Mesenchymal stem cell (in vitro differentiated cells and primary cell): ENCODE results near the gene SCARB1.

Experiments used
- DNase-seq: peaks from one replicate; pipeline ENCODE4 v3.0.0-alpha.2; 2013
- H2AFZ ChIP-seq: one replicate; pipeline ENCODE4 v1.6.1; 2013; ENCODE audit warnings: low read depth, mild to moderate bottlenecking, control low read depth, inconsistent platforms, low read length, moderate library complexity
- H2AK5ac ChIP-seq: 2 replicates; pipeline ENCODE4 v1.6.1; 2013; ENCODE audit warnings: low read length, moderate library complexity, mild to moderate bottlenecking, inconsistent platforms; ENCODE audit not compliant: severe bottlenecking
- H2BK120ac ChIP-seq: one replicate; pipeline ENCODE4 v1.6.1; 2013; ENCODE audit warnings: low read depth, mild to moderate bottlenecking, inconsistent platforms, low read length, moderate library complexity
- H2BK12ac ChIP-seq, 2 experiments: one replicate each; pipeline ENCODE4 v1.6.1; 2013; ENCODE audit warnings: inconsistent platforms in 2 of 2, low read length in 2 of 2, mild to moderate bottlenecking in 2 of 2, moderate library complexity in 2 of 2, control low read depth in 1 of 2
- H2BK15ac ChIP-seq: one replicate; pipeline ENCODE4 v1.6.1; 2013; ENCODE audit warnings: mild to moderate bottlenecking, low read depth, inconsistent platforms; ENCODE audit not compliant: poor library complexity, severe bottlenecking
- H2BK5ac ChIP-seq: 2 replicates; pipeline ENCODE4 v1.6.1; 2013; ENCODE audit warnings: low read depth, mild to moderate bottlenecking, low read length, control low read depth, inconsistent platforms; ENCODE audit not compliant: poor library complexity, severe bottlenecking
- H3K14ac ChIP-seq, 2 experiments: one replicate each; pipeline ENCODE4 v1.6.1; 2013; ENCODE audit warnings: inconsistent platforms in 2 of 2, low read length in 2 of 2, control low read depth in 1 of 2, mild to moderate bottlenecking in 1 of 2, moderate library complexity in 1 of 2
- H3K18ac ChIP-seq, 2 experiments: one replicate each; pipeline ENCODE4 v1.6.1; 2013; ENCODE audit warnings: inconsistent platforms in 2 of 2, low read length in 2 of 2, control low read depth in 1 of 2, low read depth in 1 of 2, mild to moderate bottlenecking in 1 of 2
- H3K23ac ChIP-seq, 2 experiments: one replicate each; pipeline ENCODE4 v1.6.1; 2013; ENCODE audit warnings: inconsistent platforms in 2 of 2, low read length in 2 of 2, mild to moderate bottlenecking in 2 of 2, moderate library complexity in 2 of 2, control low read depth in 1 of 2
- H3K27ac ChIP-seq: 2 replicates; pipeline ENCODE4 v1.5.1; 2013; ENCODE audit warnings: mild to moderate bottlenecking, moderate library complexity, low read length, control low read depth, inconsistent platforms; ENCODE audit not compliant: poor library complexity, severe bottlenecking
- H3K27me3 ChIP-seq, 2 experiments: 2 replicates each; pipeline versions ENCODE4 v1.6.1 to v1.7.0; 2013; ENCODE audit warnings: low read length in 2 of 2, mild to moderate bottlenecking in 2 of 2, moderate library complexity in 2 of 2, control low read depth in 1 of 2, inconsistent platforms in 1 of 2; ENCODE audit not compliant: control insufficient read depth in 1 of 2, insufficient read depth in 1 of 2
- H3K36me3 ChIP-seq, 2 experiments: 2 replicates each; pipeline versions ENCODE4 v1.6.1 to v1.7.0; 2013; ENCODE audit warnings: low read length in 2 of 2, control low read depth in 1 of 2, inconsistent platforms in 1 of 2, low read depth in 1 of 2, mild to moderate bottlenecking in 1 of 2; ENCODE audit not compliant: insufficient read depth in 2 of 2, control insufficient read depth in 1 of 2
- H3K4ac ChIP-seq, 2 experiments: one replicate each; pipeline ENCODE4 v1.6.1; 2013; ENCODE audit warnings: inconsistent platforms in 2 of 2, low read length in 2 of 2, mild to moderate bottlenecking in 2 of 2, moderate library complexity in 2 of 2, control low read depth in 1 of 2, low read depth in 1 of 2
- H3K4me1 ChIP-seq: 2 replicates; pipeline ENCODE4 v1.6.1; 2013; ENCODE audit warnings: low read depth, low read length, control low read depth; ENCODE audit not compliant: control insufficient read depth, insufficient read depth
- H3K4me2 ChIP-seq: 2 replicates; pipeline ENCODE4 v1.6.1; 2013; ENCODE audit warnings: low read length, mild to moderate bottlenecking, inconsistent platforms; ENCODE audit not compliant: poor library complexity, severe bottlenecking
- H3K4me3 ChIP-seq, 2 experiments: 2 replicates each; pipeline versions ENCODE4 v1.5.1 to v1.7.0; 2013; ENCODE audit warnings: low read length in 2 of 2, mild to moderate bottlenecking in 2 of 2, control low read depth in 1 of 2, low read depth in 1 of 2; ENCODE audit not compliant: insufficient read depth in 1 of 2
- H3K79me1 ChIP-seq: replicated peaks from 2 replicates; pipeline ENCODE4 v1.6.1; 2013; ENCODE audit warnings: mild to moderate bottlenecking, control low read depth, low read length, inconsistent platforms; ENCODE audit not compliant: poor library complexity, severe bottlenecking
- H3K9ac ChIP-seq: 2 replicates; pipeline ENCODE4 v1.7.0; 2013; ENCODE audit warnings: mild to moderate bottlenecking, low read length, moderate library complexity
- H3K9me3 ChIP-seq: 2 replicates; pipeline ENCODE4 v1.7.0; 2013; ENCODE audit warnings: mild to moderate bottlenecking, low read length; ENCODE audit not compliant: control insufficient read depth
- H4K8ac ChIP-seq: one replicate; pipeline ENCODE4 v1.6.1; 2013; ENCODE audit warnings: inconsistent platforms, mild to moderate bottlenecking, low read length, moderate library complexity
- H4K91ac ChIP-seq: one replicate; pipeline ENCODE4 v1.6.1; 2013; ENCODE audit warnings: mild to moderate bottlenecking, low read length, inconsistent platforms
- WGBS: methylation state at CpG from one replicate; pipeline ENCODE4 v1.1.7; 2013; ENCODE audit warnings: mixed read lengths; 5-methylcytosine and 5-hydroxymethylcytosine counted together

Gene SCARB1

GRCh38 chr12:124732275-124733075, 131.2 kb downstream of the SCARB1 start:
- no peak overlapping the region for H2AFZ ChIP-seq
- H2AK5ac ChIP-seq, result peak overlapping the region; percentile 91
- WGBS, result 59% methylated on average over 17 of the region's 17 CpGs
- peak overlapping the region in 1 of 2 experiments; percentile 70 for H3K4ac ChIP-seq
- H3K79me1 ChIP-seq, result no peaks in the 10 kb centered on the region
- no peaks in the 10 kb centered on the region for H3K27me3 ChIP-seq
- H3K9ac ChIP-seq, result no peak overlapping the region
- H3K18ac ChIP-seq, result peak overlapping the region; percentile 63 to 91
- peak overlapping the region; percentile 77 for H4K91ac ChIP-seq
- H3K4me1 ChIP-seq, result peaks cover 50% of the 10 kb centered on the region
- H2BK12ac ChIP-seq, result peak overlapping the region; percentile 51 to 89
- peak overlapping the region; percentile 73 for H4K8ac ChIP-seq
- H3K27ac ChIP-seq, result peak overlapping the region; percentile 91
- peak overlapping the region; percentile 22 for H2BK120ac ChIP-seq
- H3K4me2 ChIP-seq, result no peak overlapping the region
- no peak overlapping the region for H2BK15ac ChIP-seq
- peak overlapping the region in 1 of 2 experiments; percentile 35 for H3K14ac ChIP-seq
- peak overlapping the region in 1 of 2 experiments; percentile 57 for H3K23ac ChIP-seq
- no peak overlapping the region for H3K4me3 ChIP-seq
- H3K36me3 ChIP-seq, result no peaks in the 10 kb centered on the region
- H3K9me3 ChIP-seq, result peaks cover 4% of the 10 kb centered on the region
- H2BK5ac ChIP-seq, result peak overlapping the region; percentile 80
- DNase-seq, result peak; percentile 58

GRCh38 chr12:124731869-124732268, 131.8 kb downstream of the SCARB1 start:
- H3K4ac ChIP-seq, result no peak overlapping the region
- H2BK5ac ChIP-seq, result peak overlapping the region; percentile 80
- no peaks in the 10 kb centered on the region for H3K79me1 ChIP-seq
- H2AK5ac ChIP-seq, result peak overlapping the region; percentile 91
- no peak overlapping the region for H2AFZ ChIP-seq
- H3K9me3 ChIP-seq, result peaks cover 4% of the 10 kb centered on the region
- no peak overlapping the region for H3K9ac ChIP-seq
- H3K4me2 ChIP-seq, result no peak overlapping the region
- H2BK15ac ChIP-seq, result no peak overlapping the region
- no peak overlapping the region for H3K4me3 ChIP-seq
- no peak overlapping the region for H3K23ac ChIP-seq
- H3K27me3 ChIP-seq, result no peaks in the 10 kb centered on the region
- H4K8ac ChIP-seq, result no peak overlapping the region
- no peak for DNase-seq
- WGBS, result 97% methylated on average over 2 of the region's 2 CpGs
- H4K91ac ChIP-seq, result no peak overlapping the region
- no peak overlapping the region for H3K14ac ChIP-seq
- peak overlapping the region in 1 of 2 experiments; percentile 92 for H2BK12ac ChIP-seq
- peak overlapping the region in 1 of 2 experiments; percentile 91 for H3K18ac ChIP-seq
- H2BK120ac ChIP-seq, result no peak overlapping the region
- peak overlapping the region; percentile 91 for H3K27ac ChIP-seq
- no peaks in the 10 kb centered on the region for H3K36me3 ChIP-seq
- peaks cover 49% of the 10 kb centered on the region for H3K4me1 ChIP-seq

GRCh38 chr12:124730455-124730932, 133.2 kb downstream of the SCARB1 start:
- H3K4me3 ChIP-seq, result no peak overlapping the region
- H4K8ac ChIP-seq, result no peak overlapping the region
- H2AK5ac ChIP-seq, result no peak overlapping the region
- H2BK5ac ChIP-seq, result no peak overlapping the region
- H3K23ac ChIP-seq, result no peak overlapping the region
- H3K14ac ChIP-seq, result no peak overlapping the region
- peak overlapping the region; percentile 91 for H3K27ac ChIP-seq
- H2BK12ac ChIP-seq, result peak overlapping the region in 1 of 2 experiments; percentile 72
- 26% methylated on average over 3 of the region's 3 CpGs for WGBS
- no peak overlapping the region for H3K9ac ChIP-seq
- peaks cover 41% of the 10 kb centered on the region for H3K4me1 ChIP-seq
- H3K4me2 ChIP-seq, result no peak overlapping the region
- no peaks in the 10 kb centered on the region for H3K79me1 ChIP-seq
- H3K4ac ChIP-seq, result peak overlapping the region in 1 of 2 experiments; percentile 64
- peak; percentile 68 for DNase-seq
- no peak overlapping the region for H2BK15ac ChIP-seq
- peaks cover 4% of the 10 kb centered on the region for H3K9me3 ChIP-seq
- no peak overlapping the region for H2AFZ ChIP-seq
- no peak overlapping the region for H3K18ac ChIP-seq
- H2BK120ac ChIP-seq, result no peak overlapping the region
- no peak overlapping the region for H4K91ac ChIP-seq
- H3K36me3 ChIP-seq, result no peaks in the 10 kb centered on the region
- no peaks in the 10 kb centered on the region for H3K27me3 ChIP-seq

GRCh38 chr12:124727922-124728321, 135.7 kb downstream of the SCARB1 start:
- no peak overlapping the region for H3K4me3 ChIP-seq
- H2BK120ac ChIP-seq, result no peak overlapping the region
- peak overlapping the region; percentile 50 for H2BK15ac ChIP-seq
- no peak overlapping the region for H3K9ac ChIP-seq
- H3K36me3 ChIP-seq, result no peaks in the 10 kb centered on the region
- H2BK12ac ChIP-seq, result no peak overlapping the region
- no peak overlapping the region for H3K27ac ChIP-seq
- 86% methylated on average over 4 of the region's 10 CpGs for WGBS
- H2AFZ ChIP-seq, result no peak overlapping the region
- no peaks in the 10 kb centered on the region for H3K27me3 ChIP-seq
- H3K14ac ChIP-seq, result no peak overlapping the region
- H3K4ac ChIP-seq, result no peak overlapping the region
- no peak overlapping the region for H3K18ac ChIP-seq
- no peak overlapping the region for H4K91ac ChIP-seq
- no peak overlapping the region for H3K23ac ChIP-seq
- H3K9me3 ChIP-seq, result peaks cover 7% of the 10 kb centered on the region
- H4K8ac ChIP-seq, result no peak overlapping the region
- H3K79me1 ChIP-seq, result no peaks in the 10 kb centered on the region
- peaks cover 28% of the 10 kb centered on the region for H3K4me1 ChIP-seq
- no peak overlapping the region for H2AK5ac ChIP-seq
- no peak overlapping the region for H2BK5ac ChIP-seq
- no peak overlapping the region for H3K4me2 ChIP-seq
- no peak for DNase-seq
